Measurements from ENCODE around the gene FAM222B.

GRCh38 chr17:28853295-28853694, 10.7 kb upstream of the FAM222B start:
- TF ChIP-seq, protein P1, sequence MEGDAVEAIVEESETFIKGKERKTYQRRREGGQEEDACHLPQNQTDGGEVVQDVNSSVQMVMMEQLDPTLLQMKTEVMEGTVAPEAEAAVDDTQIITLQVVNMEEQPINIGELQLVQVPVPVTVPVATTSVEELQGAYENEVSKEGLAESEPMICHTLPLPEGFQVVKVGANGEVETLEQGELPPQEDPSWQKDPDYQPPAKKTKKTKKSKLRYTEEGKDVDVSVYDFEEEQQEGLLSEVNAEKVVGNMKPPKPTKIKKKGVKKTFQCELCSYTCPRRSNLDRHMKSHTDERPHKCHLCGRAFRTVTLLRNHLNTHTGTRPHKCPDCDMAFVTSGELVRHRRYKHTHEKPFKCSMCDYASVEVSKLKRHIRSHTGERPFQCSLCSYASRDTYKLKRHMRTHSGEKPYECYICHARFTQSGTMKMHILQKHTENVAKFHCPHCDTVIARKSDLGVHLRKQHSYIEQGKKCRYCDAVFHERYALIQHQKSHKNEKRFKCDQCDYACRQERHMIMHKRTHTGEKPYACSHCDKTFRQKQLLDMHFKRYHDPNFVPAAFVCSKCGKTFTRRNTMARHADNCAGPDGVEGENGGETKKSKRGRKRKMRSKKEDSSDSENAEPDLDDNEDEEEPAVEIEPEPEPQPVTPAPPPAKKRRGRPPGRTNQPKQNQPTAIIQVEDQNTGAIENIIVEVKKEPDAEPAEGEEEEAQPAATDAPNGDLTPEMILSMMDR (IDR thresholded peaks at IDR 0.05): no peak
- no peak for TF ChIP-seq POLR2A (IDR thresholded peaks at IDR 0.05)

Measured in heart left ventricle (tissue), 13 donors.